Measurements from ENCODE around the gene PLCL2. TPM values are rescaled to one million over a fixed set of nuclear protein-coding genes. Genes with fewer than 3 reads are reported as not detected.
A peak's percentile ranks its signal among the peaks of the same experiment; 100 is the strongest.

The PLCL2 gene
- total RNA-seq, 1 donor from 2014 or later, result 12.8 TPM

DNA sequence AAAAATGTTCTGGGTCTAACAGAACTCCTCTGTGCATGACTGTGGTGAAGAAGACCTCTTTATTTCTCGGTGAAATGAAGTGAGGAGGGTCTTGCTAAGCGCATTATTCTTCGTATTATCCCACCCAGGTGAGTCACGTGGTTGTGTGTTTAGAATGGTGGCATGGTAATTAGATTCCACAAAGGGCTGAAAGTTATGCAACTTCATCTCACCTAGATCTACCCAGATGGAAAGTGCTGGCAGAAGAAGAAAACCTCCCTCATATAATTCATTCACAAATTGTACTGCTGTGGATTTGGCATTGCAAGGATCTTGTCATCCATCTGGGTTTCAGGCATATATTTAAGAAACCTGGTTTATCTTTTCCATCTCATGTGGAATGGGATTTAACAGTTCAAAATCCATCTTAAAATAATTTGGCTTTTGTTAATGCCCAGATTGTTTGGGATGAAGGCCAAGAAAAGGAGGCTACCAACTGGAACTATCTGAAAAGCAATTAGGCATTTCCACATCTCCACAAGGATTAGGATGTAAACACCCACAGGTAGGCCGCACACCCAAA, 175.3 kb downstream of the PLCL2 start:
- Mint-ChIP-seq H3K4me1 (ENCODE audit: low read depth) (peaks cover 22% of the 10 kb centered on the region), H3K9me3 (no peaks in the 10 kb centered on the region), H3K36me3 (ENCODE audit: low read depth) (peaks cover 53% of the 10 kb centered on the region), H3K27ac (no peak overlapping the region), H3K4me3 (ENCODE audit: low read depth) (no peak overlapping the region), H3K27me3 (ENCODE audit: low read depth) (no peaks in the 10 kb centered on the region)
- no peak for DNase-seq (ENCODE audit: low spot score)
- intact Hi-C loops (cut with micrococcal nuclease), result no loop called here

GRCh38 chr3:17061005-17061404, 176.2 kb downstream of the PLCL2 start:
- H3K9me3 Mint-ChIP-seq, result no peaks in the 10 kb centered on the region
- H3K4me3 Mint-ChIP-seq (ENCODE audit: low read depth), result no peak overlapping the region
- H3K27me3 Mint-ChIP-seq (ENCODE audit: low read depth), result no peaks in the 10 kb centered on the region
- peaks cover 13% of the 10 kb centered on the region for H3K4me1 Mint-ChIP-seq (ENCODE audit: low read depth)
- no peak for DNase-seq (ENCODE audit: low spot score)
- peaks cover 50% of the 10 kb centered on the region for H3K36me3 Mint-ChIP-seq (ENCODE audit: low read depth)
- intact Hi-C loops (cut with micrococcal nuclease), result no loop called here
- no peak overlapping the region for H3K27ac Mint-ChIP-seq

GRCh38 chr3:17062736-17063135, 178.0 kb downstream of the PLCL2 start:
- no peaks in the 10 kb centered on the region for H3K9me3 Mint-ChIP-seq
- intact Hi-C loops (cut with micrococcal nuclease), result no loop called here
- DNase-seq (ENCODE audit: low spot score), result no peak

DNA sequence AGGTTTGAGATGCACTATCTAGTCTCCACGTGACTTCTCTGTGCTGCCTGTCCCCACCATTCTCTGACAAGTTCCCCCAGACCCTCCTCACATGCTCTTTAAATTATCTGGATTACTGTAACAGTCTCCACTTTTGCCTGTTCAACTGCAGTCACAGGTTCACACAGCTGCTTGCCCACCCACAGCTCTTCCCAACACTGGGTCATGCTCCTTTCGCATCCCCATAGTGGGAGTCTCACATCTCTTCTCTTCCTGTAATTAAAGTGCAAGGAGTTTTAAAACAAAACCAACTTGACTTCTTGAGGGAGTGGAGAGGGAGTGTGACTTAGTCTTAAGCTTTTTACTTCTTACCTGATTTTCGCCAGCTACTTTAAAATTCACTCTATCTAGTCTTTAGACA, 178.8 kb downstream of the PLCL2 start:
- Mint-ChIP-seq H3K9me3 (no peaks in the 10 kb centered on the region), H3K4me1 (ENCODE audit: low read depth) (peaks cover 13% of the 10 kb centered on the region), H3K27me3 (ENCODE audit: low read depth) (no peaks in the 10 kb centered on the region), H3K4me3 (ENCODE audit: low read depth) (no peak overlapping the region), H3K36me3 (ENCODE audit: low read depth) (peaks cover 39% of the 10 kb centered on the region), H3K27ac (no peak overlapping the region)
- DNase-seq (ENCODE audit: low spot score), result no peak
- intact Hi-C loops (cut with micrococcal nuclease), result no loop called here

More at GRCh38 chr3:17062736-17063135, 178.0 kb downstream of the PLCL2 start:
- no peak overlapping the region for H3K4me3 Mint-ChIP-seq (ENCODE audit: low read depth)
- no peak overlapping the region for H3K27ac Mint-ChIP-seq
- no peaks in the 10 kb centered on the region for H3K27me3 Mint-ChIP-seq (ENCODE audit: low read depth)
- H3K36me3 Mint-ChIP-seq (ENCODE audit: low read depth), result peaks cover 42% of the 10 kb centered on the region
- H3K4me1 Mint-ChIP-seq (ENCODE audit: low read depth), result peaks cover 13% of the 10 kb centered on the region

DNA sequence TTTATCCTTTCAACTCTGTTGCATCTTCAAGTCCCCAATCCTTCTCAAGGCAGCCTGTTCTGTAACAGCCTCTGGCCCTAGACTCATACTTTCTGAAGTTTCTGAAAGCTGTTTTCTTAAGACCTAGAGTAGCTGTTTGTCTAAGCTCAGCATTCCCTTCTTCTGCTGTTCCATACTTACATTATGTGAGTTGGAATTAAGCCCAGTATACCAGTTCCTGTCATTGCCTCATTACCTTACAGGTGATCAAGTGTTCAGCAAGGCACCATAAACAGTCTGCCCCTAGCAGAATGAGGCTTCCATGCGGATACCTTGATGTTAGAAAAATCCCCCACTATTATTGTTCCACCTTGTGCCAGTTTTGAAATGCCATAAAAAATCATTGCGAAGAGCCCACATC, 180.6 kb downstream of the PLCL2 start:
- peaks cover 45% of the 10 kb centered on the region for H3K36me3 Mint-ChIP-seq (ENCODE audit: low read depth)
- no peak overlapping the region for H3K27ac Mint-ChIP-seq
- H3K9me3 Mint-ChIP-seq, result no peaks in the 10 kb centered on the region
- DNase-seq (ENCODE audit: low spot score), result no peak
- no peak overlapping the region for H3K4me3 Mint-ChIP-seq (ENCODE audit: low read depth)
- no peaks in the 10 kb centered on the region for H3K27me3 Mint-ChIP-seq (ENCODE audit: low read depth)
- intact Hi-C loops (cut with micrococcal nuclease), result no loop called here
- peaks cover 16% of the 10 kb centered on the region for H3K4me1 Mint-ChIP-seq (ENCODE audit: low read depth)

- no peak for DNase-seq (ENCODE audit: low spot score)
- intact Hi-C loops (cut with micrococcal nuclease), result no loop called here
- Mint-ChIP-seq H3K27ac (no peak overlapping the region), H3K9me3 (no peaks in the 10 kb centered on the region), H3K27me3 (ENCODE audit: low read depth) (no peaks in the 10 kb centered on the region), H3K4me3 (ENCODE audit: low read depth) (no peak overlapping the region), H3K36me3 (ENCODE audit: low read depth) (peaks cover 51% of the 10 kb centered on the region), H3K4me1 (ENCODE audit: low read depth) (peaks cover 20% of the 10 kb centered on the region)
Measured at GRCh38 chr3:17065881-17066280, 181.1 kb downstream of the PLCL2 start.

DNA sequence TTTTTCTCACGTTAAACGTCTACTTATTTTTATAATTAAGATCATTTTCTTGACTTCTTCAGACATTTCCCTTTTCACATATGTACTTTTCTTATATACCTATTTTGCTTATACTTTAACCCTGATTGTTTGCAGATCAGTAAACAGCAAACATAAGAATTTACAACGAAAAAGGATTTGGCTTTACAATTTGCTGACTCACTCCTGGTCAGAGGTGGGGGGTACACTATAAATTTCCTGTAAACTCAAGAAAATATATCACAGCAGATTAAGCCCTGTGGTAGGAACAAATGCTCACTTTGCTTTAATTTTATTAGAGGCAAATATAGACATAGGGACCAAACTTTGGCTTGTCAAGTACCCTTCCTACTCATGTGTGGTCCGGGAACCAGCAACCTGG, 185.0 kb downstream of the PLCL2 start:
- peaks cover 44% of the 10 kb centered on the region for H3K36me3 Mint-ChIP-seq (ENCODE audit: low read depth)
- no peak for DNase-seq (ENCODE audit: low spot score)
- H3K4me3 Mint-ChIP-seq (ENCODE audit: low read depth), result no peak overlapping the region
- no peaks in the 10 kb centered on the region for H3K27me3 Mint-ChIP-seq (ENCODE audit: low read depth)
- no peaks in the 10 kb centered on the region for H3K9me3 Mint-ChIP-seq
- peaks cover 21% of the 10 kb centered on the region for H3K4me1 Mint-ChIP-seq (ENCODE audit: low read depth)
- intact Hi-C loops (cut with micrococcal nuclease), result loop anchor here (5.0 kb wide), 1 partner anchor 163 kb away; no protein-coding TSS in a partner anchor
- no peak overlapping the region for H3K27ac Mint-ChIP-seq

DNA sequence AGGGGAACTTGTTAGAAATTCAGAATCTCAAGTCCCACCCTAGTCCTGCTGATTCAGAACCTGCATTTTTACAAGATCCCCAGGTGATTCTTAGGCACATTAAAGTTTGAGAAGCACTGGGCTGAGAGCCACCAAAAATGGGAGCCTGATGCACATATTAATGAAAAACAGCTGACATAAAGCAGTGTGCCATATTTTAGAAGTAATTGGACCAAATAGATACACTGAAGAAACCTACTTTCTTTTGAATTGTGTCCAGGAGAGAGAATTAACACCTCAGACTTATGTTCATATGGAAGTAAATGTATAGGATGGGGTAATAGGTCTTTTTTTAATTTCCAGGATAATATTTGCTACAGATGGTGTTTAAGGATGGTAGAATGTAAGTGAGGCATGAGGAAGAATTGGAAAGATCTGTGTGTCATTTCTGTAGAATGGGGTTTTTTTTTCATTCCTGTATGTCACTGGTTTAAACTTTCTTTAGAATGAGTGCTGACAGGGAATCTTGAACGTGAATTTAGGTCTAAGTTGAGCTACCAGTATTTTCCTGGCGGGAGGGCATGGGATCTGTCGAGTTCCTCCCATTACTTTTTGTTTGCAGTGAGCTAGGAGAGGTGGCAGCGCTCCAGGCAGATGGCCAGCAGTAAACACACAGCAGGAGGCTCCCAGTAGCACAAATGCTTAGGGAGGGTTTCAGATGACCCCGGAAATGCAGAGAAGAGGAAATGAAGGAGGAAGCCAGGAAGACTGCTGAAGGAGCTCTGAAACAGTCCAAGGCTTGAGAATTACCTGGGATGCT, 185.6 kb downstream of the PLCL2 start:
- Mint-ChIP-seq H3K4me1 (ENCODE audit: low read depth) (peaks cover 27% of the 10 kb centered on the region), H3K27me3 (ENCODE audit: low read depth) (no peaks in the 10 kb centered on the region), H3K4me3 (ENCODE audit: low read depth) (no peak overlapping the region), H3K36me3 (ENCODE audit: low read depth) (peaks cover 49% of the 10 kb centered on the region), H3K9me3 (no peaks in the 10 kb centered on the region), H3K27ac (no peak overlapping the region)
- intact Hi-C loops (cut with micrococcal nuclease), result loop anchor here (5.0 kb wide), 1 partner anchor 162 kb away; no protein-coding TSS in a partner anchor
- DNase-seq (ENCODE audit: low spot score), result no peak

GRCh38 chr3:17074559-17074958, 189.8 kb downstream of the PLCL2 start:
- peaks cover 11% of the 10 kb centered on the region for H3K9me3 Mint-ChIP-seq
- peaks cover 55% of the 10 kb centered on the region for H3K4me1 Mint-ChIP-seq (ENCODE audit: low read depth)
- intact Hi-C loops (cut with micrococcal nuclease), result loop anchor here (5.0 kb wide), 1 partner anchor 158 kb away; no protein-coding TSS in a partner anchor
- H3K4me3 Mint-ChIP-seq (ENCODE audit: low read depth), result no peak overlapping the region
- H3K27me3 Mint-ChIP-seq (ENCODE audit: low read depth), result no peaks in the 10 kb centered on the region
- DNase-seq (ENCODE audit: low spot score), result peak; percentile 36
- H3K27ac Mint-ChIP-seq, result peak overlapping the region; percentile 13
- peaks cover 61% of the 10 kb centered on the region for H3K36me3 Mint-ChIP-seq (ENCODE audit: low read depth)

DNA sequence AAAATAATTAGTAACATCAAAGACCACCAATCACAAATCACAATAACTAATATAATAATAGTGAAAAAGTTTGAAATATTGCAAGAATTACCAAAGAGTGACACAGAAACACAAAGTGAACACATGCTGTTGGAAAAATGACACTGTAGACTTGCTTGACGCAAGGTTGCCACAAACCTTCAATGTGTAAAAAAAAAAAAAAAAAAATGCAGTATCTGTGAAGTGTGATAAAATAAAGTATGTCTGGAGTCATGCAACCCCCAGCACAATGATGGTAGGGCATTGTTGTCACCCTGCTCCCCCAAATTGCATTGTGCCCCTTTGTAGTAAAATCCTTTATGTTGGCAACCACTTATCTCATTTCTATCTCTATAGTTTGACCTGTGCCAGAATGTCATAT, 190.6 kb downstream of the PLCL2 start:
- peaks cover 11% of the 10 kb centered on the region for H3K9me3 Mint-ChIP-seq
- peaks cover 58% of the 10 kb centered on the region for H3K4me1 Mint-ChIP-seq (ENCODE audit: low read depth)
- no peak for DNase-seq (ENCODE audit: low spot score)
- H3K27ac Mint-ChIP-seq, result no peak overlapping the region
- intact Hi-C loops (cut with micrococcal nuclease), result loop anchor here (5.0 kb wide), 2 partner anchors 33 to 188 kb away; no protein-coding TSS in a partner anchor
- H3K4me3 Mint-ChIP-seq (ENCODE audit: low read depth), result no peak overlapping the region
- H3K27me3 Mint-ChIP-seq (ENCODE audit: low read depth), result no peaks in the 10 kb centered on the region
- H3K36me3 Mint-ChIP-seq (ENCODE audit: low read depth), result peaks cover 62% of the 10 kb centered on the region

DNA sequence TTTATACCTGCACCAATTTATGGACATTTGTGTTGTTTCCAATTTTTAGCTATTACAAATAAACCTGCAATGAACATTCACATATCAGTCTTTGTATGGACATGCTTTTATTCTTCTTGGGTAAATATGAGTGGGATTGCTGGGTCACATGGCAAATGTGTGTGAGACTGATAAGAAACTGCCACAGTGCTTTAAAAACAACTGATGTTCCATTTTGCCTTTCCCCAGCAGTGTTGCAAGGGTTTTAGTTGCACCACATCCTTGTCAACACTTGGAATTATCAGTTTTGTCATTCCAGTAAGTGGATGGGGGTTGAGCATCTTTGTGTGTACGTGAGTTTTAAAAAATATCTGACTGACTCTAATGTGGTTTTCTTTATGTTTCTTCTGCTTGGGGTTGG, 191.2 kb downstream of the PLCL2 start:
- H3K9me3 Mint-ChIP-seq, result peaks cover 11% of the 10 kb centered on the region
- H3K27ac Mint-ChIP-seq, result no peak overlapping the region
- H3K27me3 Mint-ChIP-seq (ENCODE audit: low read depth), result no peaks in the 10 kb centered on the region
- no peak overlapping the region for H3K4me3 Mint-ChIP-seq (ENCODE audit: low read depth)
- intact Hi-C loops (cut with micrococcal nuclease), result loop anchor here (2.0 to 5.0 kb wide), 3 partner anchors 34 to 189 kb away; no protein-coding TSS in a partner anchor
- peaks cover 54% of the 10 kb centered on the region for H3K4me1 Mint-ChIP-seq (ENCODE audit: low read depth)
- H3K36me3 Mint-ChIP-seq (ENCODE audit: low read depth), result peaks cover 59% of the 10 kb centered on the region
- DNase-seq (ENCODE audit: low spot score), result no peak

GRCh38 chr3:17076940-17077605, 192.3 kb downstream of the PLCL2 start:
- H3K27ac Mint-ChIP-seq, result peak overlapping the region; percentile 29
- H3K9me3 Mint-ChIP-seq, result peaks cover 11% of the 10 kb centered on the region
- no peak for DNase-seq (ENCODE audit: low spot score)
- H3K27me3 Mint-ChIP-seq (ENCODE audit: low read depth), result no peaks in the 10 kb centered on the region
- peaks cover 61% of the 10 kb centered on the region for H3K36me3 Mint-ChIP-seq (ENCODE audit: low read depth)
- no peak overlapping the region for H3K4me3 Mint-ChIP-seq (ENCODE audit: low read depth)
- peaks cover 61% of the 10 kb centered on the region for H3K4me1 Mint-ChIP-seq (ENCODE audit: low read depth)
- intact Hi-C loops (cut with micrococcal nuclease), result loop anchor here (2.0 to 5.0 kb wide), 3 partner anchors 35 to 190 kb away; no protein-coding TSS in a partner anchor
